Upper lobe of right lung (tissue), 1 donor: ENCODE data around the gene SALL2. TPM values are rescaled to one million over a fixed set of nuclear protein-coding genes. Genes with fewer than 3 reads are reported as not detected.

Source experiments
- ATAC-seq: fragments of 200-7000 bp; cut with Tn5 transposase; one replicate; pipeline ENCODE4 v1.9.1; 2020; ENCODE audit warnings: mild to moderate bottlenecking, moderate library complexity
- DNase-seq: peaks from one replicate; pipeline ENCODE4 v3.0.0-alpha.2; 2020
- H3K27ac ChIP-seq: fragments of 200-600 bp; one replicate; pipeline ENCODE4 v1.8.0; 2022
- H3K27me3 ChIP-seq: fragments of 200-600 bp; one replicate; pipeline ENCODE4 v1.8.0; 2022; ENCODE audit warnings: mild to moderate bottlenecking
- H3K36me3 ChIP-seq: fragments of 200-600 bp; one replicate; pipeline ENCODE4 v1.8.0; 2022
- H3K4me1 ChIP-seq: fragments of 200-600 bp; one replicate; pipeline ENCODE4 v1.8.0; 2022
- H3K4me3 ChIP-seq: fragments of 200-600 bp; one replicate; pipeline ENCODE4 v1.8.0; 2022; ENCODE audit warnings: mild to moderate bottlenecking
- H3K9me3 ChIP-seq: fragments of 200-600 bp; one replicate; pipeline ENCODE4 v1.8.0; 2022
- intact Hi-C: fragments of 100-400 bp; cut with DNase I; formaldehyde crosslinking; loops from one replicate; pipeline ENCODE4 v1.11.0; 2022
- total RNA-seq: library from RNA; stranded (reverse); fragmentation: NEBNext Ultra II Directional; extraction: Animal tissue kit (Norgen Biotek cat#: 25700); gene quantifications from one replicate; pipeline ENCODE4 v1.2.1, GENCODE V29; 2021
- TF ChIP-seq, protein P1 (sequence below): fragments of 200-600 bp; IDR thresholded peaks from one replicate; pipeline ENCODE4 v1.8.0; 2022; ENCODE audit warnings: antibody characterized with exemption
- donor health status: DM: no; HTN: yes; CAD: no; lungs with severe emphysema.

Gene SALL2
- total RNA-seq, 1 donor from 2014 or later = 8.1 TPM

DNA sequence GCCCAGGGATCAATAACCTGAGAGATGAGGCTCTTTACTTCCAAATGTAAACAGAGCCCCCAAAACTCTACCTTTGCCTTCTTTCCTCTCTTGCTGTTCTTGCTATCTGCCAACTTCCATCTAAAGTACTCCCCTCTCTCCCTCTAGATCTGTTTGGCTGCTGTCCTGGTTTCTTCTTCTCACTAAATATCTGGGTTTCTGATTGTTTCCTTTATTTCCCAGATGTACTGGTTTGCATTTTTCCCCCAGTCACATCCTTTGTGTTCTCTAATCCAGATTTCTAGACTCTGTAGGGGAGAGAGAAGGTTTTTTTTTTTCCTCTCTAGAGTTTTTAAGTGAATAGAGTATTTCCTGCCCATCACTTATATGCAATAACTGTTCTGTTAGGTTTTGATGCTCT lies 7.1 kb upstream of the SALL2 start:
- intact Hi-C loops = no loop called here
- no peak overlapping the region for H3K27ac ChIP-seq
- ATAC-seq (no peak), DNase-seq (no peak)
- H3K9me3 ChIP-seq = no peaks in the 10 kb centered on the region
- peaks cover 35% of the 10 kb centered on the region for H3K27me3 ChIP-seq
- TF ChIP-seq, protein P1, sequence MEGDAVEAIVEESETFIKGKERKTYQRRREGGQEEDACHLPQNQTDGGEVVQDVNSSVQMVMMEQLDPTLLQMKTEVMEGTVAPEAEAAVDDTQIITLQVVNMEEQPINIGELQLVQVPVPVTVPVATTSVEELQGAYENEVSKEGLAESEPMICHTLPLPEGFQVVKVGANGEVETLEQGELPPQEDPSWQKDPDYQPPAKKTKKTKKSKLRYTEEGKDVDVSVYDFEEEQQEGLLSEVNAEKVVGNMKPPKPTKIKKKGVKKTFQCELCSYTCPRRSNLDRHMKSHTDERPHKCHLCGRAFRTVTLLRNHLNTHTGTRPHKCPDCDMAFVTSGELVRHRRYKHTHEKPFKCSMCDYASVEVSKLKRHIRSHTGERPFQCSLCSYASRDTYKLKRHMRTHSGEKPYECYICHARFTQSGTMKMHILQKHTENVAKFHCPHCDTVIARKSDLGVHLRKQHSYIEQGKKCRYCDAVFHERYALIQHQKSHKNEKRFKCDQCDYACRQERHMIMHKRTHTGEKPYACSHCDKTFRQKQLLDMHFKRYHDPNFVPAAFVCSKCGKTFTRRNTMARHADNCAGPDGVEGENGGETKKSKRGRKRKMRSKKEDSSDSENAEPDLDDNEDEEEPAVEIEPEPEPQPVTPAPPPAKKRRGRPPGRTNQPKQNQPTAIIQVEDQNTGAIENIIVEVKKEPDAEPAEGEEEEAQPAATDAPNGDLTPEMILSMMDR = no peak
- H3K4me3 ChIP-seq = no peak overlapping the region
- no peaks in the 10 kb centered on the region for H3K36me3 ChIP-seq
- no peaks in the 10 kb centered on the region for H3K4me1 ChIP-seq

DNA sequence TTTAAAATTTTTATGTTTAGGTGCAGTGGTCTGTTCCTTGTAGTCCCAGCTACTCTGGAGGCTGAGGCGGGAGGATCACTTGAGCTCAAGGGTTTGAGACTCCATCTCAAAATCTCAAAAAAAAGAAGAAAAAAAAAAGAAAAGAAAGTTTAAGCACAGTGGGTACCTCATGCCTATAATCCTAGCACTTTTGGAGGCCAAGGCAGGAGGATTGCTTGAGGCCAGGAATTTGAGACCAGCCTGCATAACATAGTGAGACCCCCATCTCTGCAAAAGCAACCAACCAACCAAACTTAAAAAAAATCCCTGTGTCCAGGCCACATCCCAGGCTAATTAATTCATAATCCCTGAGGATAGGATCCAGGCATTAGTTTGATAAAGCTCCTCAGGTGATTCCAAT lies 3.4 kb upstream of the SALL2 start:
- no peak for DNase-seq
- Histone ChIP-seq H3K9me3 (no peaks in the 10 kb centered on the region), H3K4me3 (no peak overlapping the region), H3K36me3 (no peaks in the 10 kb centered on the region), H3K27ac (no peak overlapping the region), H3K27me3 (peaks cover 4% of the 10 kb centered on the region), H3K4me1 (peaks cover 6% of the 10 kb centered on the region)
- ATAC-seq = no peak
- TF ChIP-seq, protein P1 = no peak
- intact Hi-C loops = no loop called here

DNA sequence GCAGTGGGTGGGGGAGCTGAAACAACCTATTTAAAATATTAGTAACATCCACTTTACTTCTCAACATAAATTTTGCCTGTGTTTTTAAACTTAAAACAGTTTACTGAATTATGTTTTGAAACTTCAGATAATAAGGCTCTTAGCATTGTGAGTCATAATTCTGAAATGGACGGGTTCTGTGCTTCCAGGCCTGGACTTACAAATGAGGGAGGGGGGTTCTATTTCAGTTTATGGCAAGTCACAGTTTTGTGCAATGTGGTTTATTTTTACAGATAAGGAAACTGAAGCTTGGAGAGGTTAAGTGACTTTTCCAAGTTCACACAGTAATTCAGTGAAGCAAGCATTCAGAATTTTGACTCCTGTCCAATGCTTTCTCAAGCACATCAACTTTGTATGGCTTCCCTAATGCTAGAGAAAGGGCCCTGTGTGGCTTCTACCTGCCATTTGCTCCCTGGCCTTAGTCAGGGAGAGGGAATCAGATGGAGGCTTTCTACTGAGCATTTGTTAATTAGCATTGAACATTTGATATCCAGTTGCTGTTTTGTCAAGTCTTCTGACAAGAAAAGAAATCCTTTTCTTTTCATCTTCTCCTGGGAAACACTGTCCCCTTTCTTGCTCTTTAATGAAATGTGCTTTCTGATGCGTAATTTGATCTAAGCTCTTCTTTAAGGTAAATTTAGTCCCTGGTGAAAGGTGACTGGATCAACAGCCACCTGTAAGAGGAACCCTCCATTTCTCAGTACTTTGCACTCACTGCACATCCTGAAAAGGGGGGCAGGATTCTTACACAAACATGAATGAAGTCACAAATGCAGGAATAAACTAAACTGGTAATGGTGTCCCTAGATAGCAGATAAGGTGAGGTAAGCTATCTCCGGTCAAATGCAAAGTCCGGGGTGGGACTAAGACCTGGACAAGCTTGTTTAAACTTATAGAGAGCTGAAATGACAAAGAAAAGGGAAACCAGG lies 2.5 kb upstream of the SALL2 start:
- DNase-seq (no peak), ATAC-seq (no peak)
- H3K9me3 ChIP-seq = no peaks in the 10 kb centered on the region
- H3K27me3 ChIP-seq = no peaks in the 10 kb centered on the region
- intact Hi-C loops = no loop called here
- TF ChIP-seq, protein P1 = no peak
- no peaks in the 10 kb centered on the region for H3K36me3 ChIP-seq
- H3K27ac ChIP-seq = no peak overlapping the region
- H3K4me1 ChIP-seq = peaks cover 6% of the 10 kb centered on the region
- H3K4me3 ChIP-seq = no peak overlapping the region

DNA sequence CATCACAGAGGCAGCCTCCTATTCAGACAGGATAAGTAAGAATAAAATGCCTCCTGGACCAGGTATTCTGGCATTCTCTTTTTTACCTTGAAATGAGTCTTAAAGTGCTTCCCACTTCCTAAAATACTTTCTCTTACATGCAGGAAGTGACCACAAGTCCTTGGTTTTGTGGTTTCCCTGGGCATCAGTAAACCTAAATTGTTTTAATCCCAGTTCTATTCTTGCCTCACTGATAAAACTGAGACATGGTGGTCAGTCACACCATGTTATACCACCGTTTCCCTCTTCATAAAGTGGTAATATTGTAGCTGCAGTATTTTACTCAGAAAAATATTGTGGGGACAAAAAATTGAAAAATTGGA lies 1.2 kb upstream of the SALL2 start:
- H3K4me3 ChIP-seq = no peak overlapping the region
- no peak for DNase-seq
- TF ChIP-seq, protein P1 = no peak
- no peaks in the 10 kb centered on the region for H3K27me3 ChIP-seq
- no peaks in the 10 kb centered on the region for H3K36me3 ChIP-seq
- H3K9me3 ChIP-seq = no peaks in the 10 kb centered on the region
- H3K4me1 ChIP-seq = peaks cover 6% of the 10 kb centered on the region
- ATAC-seq = no peak
- H3K27ac ChIP-seq = no peak overlapping the region
- intact Hi-C loops = no loop called here

DNA sequence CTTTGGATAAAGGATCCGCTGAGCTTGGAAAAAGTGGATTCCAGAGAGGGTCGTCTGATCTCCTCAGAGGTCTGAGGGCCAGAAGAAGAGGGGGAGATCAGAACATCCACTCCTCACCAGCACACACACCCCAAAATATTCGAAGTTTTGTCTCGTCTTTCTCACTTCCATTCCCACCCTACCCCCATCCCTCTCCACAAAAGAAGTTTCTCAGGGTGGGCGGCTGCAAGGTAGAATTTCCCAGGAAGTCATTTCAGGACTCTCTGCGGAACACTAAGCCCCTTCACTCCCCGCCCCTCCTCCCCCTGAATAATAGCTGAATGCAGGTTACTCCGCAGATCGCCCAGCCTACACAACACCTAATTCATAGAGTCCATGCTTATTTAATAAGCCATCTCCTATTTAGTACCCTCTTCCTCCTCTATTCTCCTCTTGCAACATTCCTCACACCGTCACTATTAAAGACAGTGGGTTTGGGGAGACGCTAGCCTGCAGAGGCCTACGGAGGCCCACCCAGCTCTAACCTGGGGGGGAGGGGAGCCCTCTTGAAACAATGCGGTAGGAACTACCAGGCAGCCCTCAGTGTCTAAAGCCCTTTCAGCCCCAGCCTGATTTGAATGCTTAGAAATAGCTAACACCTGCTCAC lies 649 bp upstream of the SALL2 start:
- TF ChIP-seq, protein P1 = no peak
- DNase-seq (no peak), ATAC-seq (no peak)
- Histone ChIP-seq H3K4me3 (peak overlapping the region; percentile 62), H3K4me1 (peaks cover 6% of the 10 kb centered on the region), H3K27me3 (no peaks in the 10 kb centered on the region), H3K36me3 (no peaks in the 10 kb centered on the region), H3K9me3 (no peaks in the 10 kb centered on the region), H3K27ac (no peak overlapping the region)
- intact Hi-C loops = no loop called here
